Measurements from ENCODE around the gene HOXD13.
A peak's percentile ranks its signal among the peaks of the same experiment; 100 is the strongest.

Gene HOXD13

DNA sequence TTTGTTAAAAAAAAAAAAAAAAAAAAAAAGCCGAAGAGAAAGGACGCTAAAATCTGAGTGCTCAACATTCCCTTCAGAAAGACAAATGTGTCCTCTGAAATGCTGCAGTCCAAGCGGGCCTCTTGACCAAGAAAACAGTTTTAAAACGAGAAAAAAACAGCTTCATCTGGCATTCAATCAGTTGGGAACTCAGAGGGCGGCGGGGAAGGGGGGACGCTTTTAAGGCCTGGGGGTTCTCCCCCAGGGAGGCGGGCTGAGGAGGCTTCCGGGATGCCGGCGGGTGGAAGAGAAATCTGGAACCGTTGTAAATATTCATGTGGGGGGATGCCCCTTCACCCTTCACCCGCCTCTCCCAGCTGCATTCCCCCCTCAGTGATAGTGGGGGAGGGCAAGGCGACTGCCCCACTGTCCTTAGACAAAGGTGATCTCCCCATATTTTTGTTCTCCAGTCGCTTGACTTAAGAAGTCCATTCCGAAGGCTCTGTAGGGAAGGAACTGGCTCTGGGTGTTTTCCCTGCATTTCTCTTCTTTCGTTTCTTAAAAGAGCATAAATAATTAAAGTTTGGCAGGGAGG is 11.3 kb downstream of the HOXD13 start:
- TF ChIP-seq, protein P1, sequence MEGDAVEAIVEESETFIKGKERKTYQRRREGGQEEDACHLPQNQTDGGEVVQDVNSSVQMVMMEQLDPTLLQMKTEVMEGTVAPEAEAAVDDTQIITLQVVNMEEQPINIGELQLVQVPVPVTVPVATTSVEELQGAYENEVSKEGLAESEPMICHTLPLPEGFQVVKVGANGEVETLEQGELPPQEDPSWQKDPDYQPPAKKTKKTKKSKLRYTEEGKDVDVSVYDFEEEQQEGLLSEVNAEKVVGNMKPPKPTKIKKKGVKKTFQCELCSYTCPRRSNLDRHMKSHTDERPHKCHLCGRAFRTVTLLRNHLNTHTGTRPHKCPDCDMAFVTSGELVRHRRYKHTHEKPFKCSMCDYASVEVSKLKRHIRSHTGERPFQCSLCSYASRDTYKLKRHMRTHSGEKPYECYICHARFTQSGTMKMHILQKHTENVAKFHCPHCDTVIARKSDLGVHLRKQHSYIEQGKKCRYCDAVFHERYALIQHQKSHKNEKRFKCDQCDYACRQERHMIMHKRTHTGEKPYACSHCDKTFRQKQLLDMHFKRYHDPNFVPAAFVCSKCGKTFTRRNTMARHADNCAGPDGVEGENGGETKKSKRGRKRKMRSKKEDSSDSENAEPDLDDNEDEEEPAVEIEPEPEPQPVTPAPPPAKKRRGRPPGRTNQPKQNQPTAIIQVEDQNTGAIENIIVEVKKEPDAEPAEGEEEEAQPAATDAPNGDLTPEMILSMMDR (IDR thresholded peaks at IDR 0.05; ENCODE audit: poor library complexity, severe bottlenecking), result no peak
- no peak for ATAC-seq (ENCODE audit: low read depth)
- Histone ChIP-seq H3K27me3 (ENCODE audit: insufficient read depth, poor library complexity, severe bottlenecking) (no peaks in the 10 kb centered on the region), H3K36me3 (ENCODE audit: low read depth) (no peaks in the 10 kb centered on the region), H3K4me3 (ENCODE audit: severe bottlenecking) (peak overlapping the region; percentile 56), H3K9me3 (ENCODE audit: severe bottlenecking) (no peaks in the 10 kb centered on the region), H3K27ac (ENCODE audit: poor library complexity, severe bottlenecking) (peak overlapping the region; percentile 95), H3K4me1 (ENCODE audit: insufficient read depth, poor library complexity, severe bottlenecking) (no peaks in the 10 kb centered on the region)
- no peak for DNase-seq (ENCODE audit: low spot score)

DNA sequence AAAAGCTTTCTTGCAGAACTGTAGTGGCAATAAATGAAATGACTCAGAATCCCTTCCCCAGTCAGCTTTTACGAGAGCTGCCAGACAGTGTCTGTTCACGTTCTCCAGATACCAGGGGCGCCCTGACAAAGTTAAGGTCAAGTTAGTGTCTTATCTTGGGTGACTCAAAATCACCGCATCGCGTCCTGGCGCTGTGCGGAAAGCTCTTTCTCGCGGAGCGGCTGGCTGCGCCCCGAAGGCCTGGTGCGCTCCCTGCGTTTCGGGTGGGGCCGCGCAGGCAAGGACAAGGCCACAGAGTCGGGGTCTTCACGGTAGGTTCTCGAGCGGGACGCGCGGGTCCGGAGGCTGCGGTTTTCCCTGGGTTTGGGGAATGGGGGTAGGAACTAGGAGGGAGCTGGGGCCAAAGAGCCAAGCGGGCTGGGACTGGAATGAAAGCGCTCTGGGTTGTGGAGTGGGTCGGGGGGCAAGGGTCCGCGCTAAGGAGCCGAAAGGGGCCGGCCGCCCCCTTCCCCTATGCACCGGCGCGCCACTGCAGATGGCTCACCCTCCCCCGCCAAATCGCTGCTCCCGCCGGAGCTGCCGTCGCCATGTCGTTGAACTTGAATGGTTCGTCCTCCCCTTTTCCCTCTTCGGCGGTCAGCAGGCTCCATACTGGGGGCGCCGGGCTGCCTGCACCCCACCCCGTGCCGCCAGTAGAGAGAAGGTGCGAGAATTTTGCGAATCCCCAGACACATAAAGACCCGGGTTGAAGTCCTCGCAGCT is 12.0 kb downstream of the HOXD13 start:
- Histone ChIP-seq H3K4me3 (ENCODE audit: severe bottlenecking) (peak overlapping the region; percentile 56), H3K27me3 (ENCODE audit: insufficient read depth, poor library complexity, severe bottlenecking) (no peaks in the 10 kb centered on the region), H3K4me1 (ENCODE audit: insufficient read depth, poor library complexity, severe bottlenecking) (no peaks in the 10 kb centered on the region), H3K9me3 (ENCODE audit: severe bottlenecking) (no peaks in the 10 kb centered on the region), H3K27ac (ENCODE audit: poor library complexity, severe bottlenecking) (peak overlapping the region; percentile 95), H3K36me3 (ENCODE audit: low read depth) (peaks cover 6% of the 10 kb centered on the region)
- TF ChIP-seq, protein P1 (IDR thresholded peaks at IDR 0.05; ENCODE audit: poor library complexity, severe bottlenecking), result peak; percentile 19
- DNase-seq (ENCODE audit: low spot score) (no peak), ATAC-seq (ENCODE audit: low read depth) (peak; percentile 33)

DNA sequence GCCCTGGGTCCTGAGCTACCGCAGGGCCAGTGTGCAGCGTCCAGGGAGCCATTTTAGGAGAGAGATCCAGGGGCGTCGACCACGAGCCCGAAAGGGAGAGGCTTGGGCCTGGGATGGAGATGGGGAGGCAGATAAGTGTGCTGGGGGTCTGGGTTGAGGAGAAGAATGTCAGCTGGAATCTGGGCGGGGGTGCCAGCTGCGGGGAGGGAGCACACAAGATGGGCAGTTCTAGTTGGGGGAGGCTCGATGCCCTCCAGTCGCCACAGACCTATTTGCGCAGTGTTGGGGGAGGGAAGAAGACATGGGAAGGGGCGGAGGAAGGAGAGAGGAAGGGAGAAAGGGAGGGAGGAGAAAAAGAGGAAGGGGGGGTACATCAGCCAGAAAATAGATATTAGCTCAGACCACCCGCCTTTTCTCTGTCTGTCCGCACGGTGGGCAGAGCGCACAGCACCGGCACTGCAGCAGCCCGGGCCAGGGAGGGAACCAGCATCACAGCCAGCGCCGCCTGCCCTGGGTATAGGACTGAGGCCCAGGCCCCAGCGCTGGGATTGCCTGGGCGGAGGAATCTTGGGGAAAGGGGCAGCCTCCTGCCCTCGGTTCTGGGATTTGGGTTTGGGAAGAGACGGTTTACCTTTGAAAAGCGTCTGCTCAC is 12.7 kb downstream of the HOXD13 start:
- Histone ChIP-seq H3K4me1 (ENCODE audit: insufficient read depth, poor library complexity, severe bottlenecking) (no peaks in the 10 kb centered on the region), H3K36me3 (ENCODE audit: low read depth) (peaks cover 13% of the 10 kb centered on the region), H3K27me3 (ENCODE audit: insufficient read depth, poor library complexity, severe bottlenecking) (no peaks in the 10 kb centered on the region), H3K4me3 (ENCODE audit: severe bottlenecking) (peak overlapping the region; percentile 56), H3K9me3 (ENCODE audit: severe bottlenecking) (no peaks in the 10 kb centered on the region), H3K27ac (ENCODE audit: poor library complexity, severe bottlenecking) (peak overlapping the region; percentile 95)
- TF ChIP-seq, protein P1 (IDR thresholded peaks at IDR 0.05; ENCODE audit: poor library complexity, severe bottlenecking), result no peak
- ATAC-seq (ENCODE audit: low read depth) (peak; percentile 14), DNase-seq (ENCODE audit: low spot score) (no peak)

DNA sequence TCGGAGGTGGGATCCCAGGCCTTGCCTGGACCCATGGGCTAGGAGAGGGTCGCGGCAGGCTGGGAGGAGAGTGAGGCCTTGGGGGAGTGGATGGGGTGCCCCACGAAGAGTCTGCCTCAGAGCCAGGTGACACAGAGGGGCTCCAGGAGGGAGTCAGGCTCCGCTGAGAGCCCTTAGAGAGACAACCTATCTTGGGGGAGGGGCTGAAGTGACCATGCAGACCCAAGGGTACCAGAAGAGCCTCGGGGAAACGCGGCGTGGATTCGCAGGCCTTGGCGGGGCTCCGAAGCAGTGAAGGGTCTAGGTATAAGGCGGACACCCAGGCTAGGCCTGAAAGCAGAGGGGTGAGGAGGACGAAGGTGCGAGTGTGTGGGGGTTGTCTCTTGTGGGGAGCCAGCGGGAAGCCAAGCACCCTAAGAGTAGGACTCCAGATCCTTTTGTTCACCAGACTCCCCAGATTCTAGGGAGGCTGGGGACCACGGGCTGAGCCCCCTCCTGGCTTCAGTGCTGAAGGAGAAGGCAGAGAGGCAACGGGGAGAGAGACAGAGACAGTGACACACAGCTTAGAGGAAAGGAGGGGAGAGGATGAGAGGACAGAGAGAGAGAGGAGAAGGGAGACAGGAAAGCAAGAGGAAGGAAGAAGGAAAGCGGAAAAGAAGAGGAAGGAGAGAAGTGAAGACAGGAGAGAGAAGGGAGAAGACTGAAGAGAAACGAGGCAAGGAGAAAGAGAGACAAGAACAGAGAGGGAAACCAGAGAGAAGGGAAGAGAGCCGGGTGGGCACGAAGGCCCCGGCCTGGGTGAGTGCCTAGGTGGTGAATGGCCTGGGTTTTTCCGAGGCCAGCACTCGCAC is 13.4 kb downstream of the HOXD13 start:
- TF ChIP-seq, protein P1 (IDR thresholded peaks at IDR 0.05; ENCODE audit: poor library complexity, severe bottlenecking), result no peak
- H3K4me3 ChIP-seq (ENCODE audit: severe bottlenecking), result peak overlapping the region; percentile 56
- DNase-seq (ENCODE audit: low spot score) (no peak), ATAC-seq (ENCODE audit: low read depth) (no peak; the same call in 2 of the 3 replicates)
- no peaks in the 10 kb centered on the region for H3K4me1 ChIP-seq (ENCODE audit: insufficient read depth, poor library complexity, severe bottlenecking)
- H3K9me3 ChIP-seq (ENCODE audit: severe bottlenecking), result no peaks in the 10 kb centered on the region
- H3K27me3 ChIP-seq (ENCODE audit: insufficient read depth, poor library complexity, severe bottlenecking), result no peaks in the 10 kb centered on the region
- peaks cover 21% of the 10 kb centered on the region for H3K36me3 ChIP-seq (ENCODE audit: low read depth)
- peak overlapping the region; percentile 95 for H3K27ac ChIP-seq (ENCODE audit: poor library complexity, severe bottlenecking)

Measured in RWPE2 (cell line).